ENCODE results near the gene ZNF516. TPM values are rescaled to one million over a fixed set of nuclear protein-coding genes. Genes with fewer than 3 reads are reported as not detected.

Gene ZNF516
- total and polyA plus RNA-seq, 2 of the 13 experiments (the other 11 are each of a cell fraction or from before 2014, with no cell fraction given): 16.6 to 18.7 TPM

DNA sequence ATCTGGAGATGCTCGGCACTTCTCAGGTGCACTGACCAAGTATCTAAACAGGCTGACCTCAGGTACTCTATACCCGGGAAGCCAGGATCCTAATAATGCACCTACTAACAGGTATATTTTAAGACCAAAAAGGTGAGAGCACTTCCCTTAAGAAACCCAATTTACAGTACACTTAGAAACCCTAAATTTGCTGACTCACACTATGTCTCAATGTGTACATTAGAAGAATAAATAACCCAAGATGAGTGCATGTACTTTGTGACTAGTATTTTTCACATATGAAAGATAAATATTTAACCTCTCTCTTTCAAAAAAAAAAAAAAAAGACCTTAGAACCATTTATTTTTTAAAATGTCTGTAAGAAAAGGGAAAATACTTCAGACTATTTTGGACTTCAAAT, 118.8 kb downstream of the ZNF516 start (continued):
- TF ChIP-seq GATAD2A (CRISPR knock-in tag; IDR thresholded peaks at IDR 0.05): peak; percentile 76
- TF ChIP-seq MAFG (CRISPR knock-in tag; IDR thresholded peaks at IDR 0.05): peak; percentile 86
- no peak for TF ChIP-seq SMC3 (IDR thresholded peaks at IDR 0.05; ENCODE audit: low read length)
- 0 out of 2 replicates have a peak, but pooled peaks have one; percentile 18 for TF ChIP-seq FOXK1 (CRISPR knock-in tag; IDR thresholded peaks at IDR 0.05; ENCODE audit: borderline replicate concordance, low read depth)
- no peak for TF ChIP-seq HOXA5 (CRISPR knock-in tag; IDR thresholded peaks at IDR 0.05)
- no peak for TF ChIP-seq MED8 (CRISPR knock-in tag; IDR thresholded peaks at IDR 0.05; ENCODE audit: insufficient replicate concordance)
- TF ChIP-seq FOSL2 (CRISPR knock-in tag; IDR thresholded peaks at IDR 0.05): no peak; the same call in 1 of the 2 replicates
- TF ChIP-seq, protein P1, sequence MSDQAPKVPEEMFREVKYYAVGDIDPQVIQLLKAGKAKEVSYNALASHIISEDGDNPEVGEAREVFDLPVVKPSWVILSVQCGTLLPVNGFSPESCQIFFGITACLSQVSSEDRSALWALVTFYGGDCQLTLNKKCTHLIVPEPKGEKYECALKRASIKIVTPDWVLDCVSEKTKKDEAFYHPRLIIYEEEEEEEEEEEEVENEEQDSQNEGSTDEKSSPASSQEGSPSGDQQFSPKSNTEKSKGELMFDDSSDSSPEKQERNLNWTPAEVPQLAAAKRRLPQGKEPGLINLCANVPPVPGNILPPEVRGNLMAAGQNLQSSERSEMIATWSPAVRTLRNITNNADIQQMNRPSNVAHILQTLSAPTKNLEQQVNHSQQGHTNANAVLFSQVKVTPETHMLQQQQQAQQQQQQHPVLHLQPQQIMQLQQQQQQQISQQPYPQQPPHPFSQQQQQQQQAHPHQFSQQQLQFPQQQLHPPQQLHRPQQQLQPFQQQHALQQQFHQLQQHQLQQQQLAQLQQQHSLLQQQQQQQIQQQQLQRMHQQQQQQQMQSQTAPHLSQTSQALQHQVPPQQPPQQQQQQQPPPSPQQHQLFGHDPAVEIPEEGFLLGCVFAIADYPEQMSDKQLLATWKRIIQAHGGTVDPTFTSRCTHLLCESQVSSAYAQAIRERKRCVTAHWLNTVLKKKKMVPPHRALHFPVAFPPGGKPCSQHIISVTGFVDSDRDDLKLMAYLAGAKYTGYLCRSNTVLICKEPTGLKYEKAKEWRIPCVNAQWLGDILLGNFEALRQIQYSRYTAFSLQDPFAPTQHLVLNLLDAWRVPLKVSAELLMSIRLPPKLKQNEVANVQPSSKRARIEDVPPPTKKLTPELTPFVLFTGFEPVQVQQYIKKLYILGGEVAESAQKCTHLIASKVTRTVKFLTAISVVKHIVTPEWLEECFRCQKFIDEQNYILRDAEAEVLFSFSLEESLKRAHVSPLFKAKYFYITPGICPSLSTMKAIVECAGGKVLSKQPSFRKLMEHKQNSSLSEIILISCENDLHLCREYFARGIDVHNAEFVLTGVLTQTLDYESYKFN (CRISPR knock-in tag; conservative IDR thresholded peaks at IDR 0.05): peak; percentile 50; the same call in 1 of the 2 replicates
- no peak for TF ChIP-seq ZNF878 (CRISPR knock-in tag; IDR thresholded peaks at IDR 0.05)
- 0 out of 2 replicates have a peak, but pooled peaks have one; percentile 29 for TF ChIP-seq CEBPB (IDR thresholded peaks at IDR 0.05; ENCODE audit: borderline replicate concordance, low read depth, low read length)
- peak; percentile 41 for TF ChIP-seq ARID5B (CRISPR knock-in tag; IDR thresholded peaks at IDR 0.05)
- TF ChIP-seq RXRB (CRISPR knock-in tag; IDR thresholded peaks at IDR 0.05; ENCODE audit: borderline replicate concordance): 0 out of 2 replicates have a peak, but pooled peaks have one; percentile 10
- 0 out of 2 replicates have a peak, but pooled peaks have one; percentile 15 for TF ChIP-seq RARA (CRISPR knock-in tag; IDR thresholded peaks at IDR 0.05)
- peak; percentile 47 for TF ChIP-seq HNF4A (CRISPR knock-in tag; IDR thresholded peaks at IDR 0.05)
- peak; percentile 97 to 99 for TF ChIP-seq MAFK (conservative IDR thresholded peaks at IDR 0.05 in 1 of 2, IDR thresholded peaks at IDR 0.05 in 1 of 2; ENCODE audit: low read length in 2 of 2)
- TF ChIP-seq CEBPG (CRISPR knock-in tag; IDR thresholded peaks at IDR 0.05): peak; percentile 72
- TF ChIP-seq ZBTB38 (CRISPR knock-in tag; IDR thresholded peaks at IDR 0.05): no peak
- no peak for TF ChIP-seq ZNF350 (CRISPR knock-in tag; IDR thresholded peaks at IDR 0.05; ENCODE audit: borderline replicate concordance, low read depth)
- TF ChIP-seq ZNF674 (CRISPR knock-in tag; IDR thresholded peaks at IDR 0.05; ENCODE audit: low read depth): no peak
- peak; percentile 53; the same call in 1 of the 2 replicates for TF ChIP-seq SAP130 (CRISPR knock-in tag; IDR thresholded peaks at IDR 0.05; ENCODE audit: low read depth)
- peak; percentile 22; the same call in 1 of the 2 replicates for TF ChIP-seq CREM (IDR thresholded peaks at IDR 0.05)
- TF ChIP-seq CREM (CRISPR knock-in tag; IDR thresholded peaks at IDR 0.05): no peak
- peak; percentile 54; the same call in 1 of the 2 replicates for TF ChIP-seq ARID3A (IDR thresholded peaks at IDR 0.05; ENCODE audit: low read depth, low read length)
